Kidney (tissue), 22 donors: ENCODE results near the gene TMEM185B. TPM values are rescaled to one million over a fixed set of nuclear protein-coding genes. Genes with fewer than 3 reads are reported as not detected.

ENCODE experiments used
- DNase-seq, 5 donors: peaks; one replicate each; pipeline ENCODE4 v3.0.0-alpha.2; 2013 to 2020
- FAIRE-seq: peaks from 2 replicates; lab custom pipeline; 2012; peaks lifted over from hg19 to GRCh38; lab: Jason Lieb, UNC
- H3K27ac ChIP-seq, 2 donors: one replicate each; pipeline ENCODE4 v1.7.0; 2013; ENCODE audit warnings: low read depth in 2 of 2, low read length in 2 of 2, inconsistent platforms in 1 of 2
- H3K27me3 ChIP-seq: one replicate; pipeline ENCODE4 v1.7.1; 2013; ENCODE audit warnings: low read length, inconsistent platforms; ENCODE audit not compliant: control insufficient read depth, insufficient read depth
- H3K36me3 ChIP-seq, 3 donors: one replicate each; pipeline versions ENCODE4 v1.7.0 to v1.7.1; 2013; ENCODE audit warnings: low read length in 3 of 3, control low read depth in 1 of 3, inconsistent platforms in 1 of 3; ENCODE audit not compliant: insufficient read depth in 3 of 3, control insufficient read depth in 2 of 3
- H3K4me1 ChIP-seq, 3 donors: one replicate each; pipeline versions ENCODE4 v1.7.0 to v1.7.1; 2013; ENCODE audit warnings: low read length in 3 of 3, inconsistent platforms in 1 of 3, low read depth in 1 of 3; ENCODE audit not compliant: control insufficient read depth in 2 of 3, insufficient read depth in 2 of 3
- H3K4me3 ChIP-seq, 3 donors: one replicate each; pipeline versions ENCODE4 v1.7.0 to v1.8.1; 2013; ENCODE audit warnings: low read length in 3 of 3, control low read depth in 1 of 3, inconsistent platforms in 1 of 3
- H3K9ac ChIP-seq, 3 donors: one replicate each; pipeline versions ENCODE4 v1.7.0 to v1.7.1; 2013; ENCODE audit warnings: low read length in 3 of 3, control low read depth in 1 of 3, inconsistent platforms in 1 of 3
- H3K9me3 ChIP-seq, 3 donors: one replicate each; pipeline versions ENCODE4 v1.7.0 to v1.7.1; 2013; ENCODE audit warnings: low read length in 3 of 3, control low read depth in 1 of 3, inconsistent platforms in 1 of 3; ENCODE audit not compliant: control insufficient read depth in 2 of 3, insufficient read depth in 1 of 3
- CTCF ChIP-seq: IDR thresholded peaks from 3 replicates; pipeline ENCODE4 v1.5.1; 2012; ENCODE audit warnings: mild to moderate bottlenecking, moderate library complexity, borderline replicate concordance; ENCODE audit not compliant: insufficient read depth; ENCODE audit errors: extremely low read depth
- intact Hi-C: fragments of 100-400 bp; cut with DNase I; formaldehyde crosslinking; loops from one replicate; pipeline ENCODE4 v1.11.1; 2022
- long read RNA-seq, 10 donors: library from polyadenylated mRNA in 1 of 10; unstranded in 1 of 10; transcript quantifications; one replicate each; pipeline ENCODE4 v2.0.0 and lab custom pipeline, GENCODE V29; 2021 to 2026
- polyA plus RNA-seq: library from polyadenylated mRNA; stranded (reverse); fragments of 350-450 nt; fragmentation: Illumina TruSeq; extraction: RNeasy Lipid Tissue Mini Kit (QIAGEN cat#74804); gene quantifications from one replicate; pipeline ENCODE4 v1.2.3, GENCODE V29; 2014; ENCODE audit warnings: low read depth, low replicate concordance; ENCODE audit not compliant: insufficient read depth
- total RNA-seq: library from RNA; stranded (reverse); fragmentation: NEBNext Ultra II Directional; extraction: Animal tissue kit (Norgen Biotek cat#: 25700); gene quantifications from one replicate; pipeline ENCODE4 v1.2.1, GENCODE V29; 2021
- donor health status: control.
- donor health status: control.
- donor health status: control.
- donor health status: control.
- donor health status: control.
- donor health status: DM: yes; HTN: yes; CAD: no.
- donor health status: Normal renal cell carcinoma (clear cell type).

The TMEM185B gene
- total RNA-seq, result 28.1 TPM
- polyA plus RNA-seq, result 8.0 TPM
- long read RNA-seq, donor 1, transcript TMEM185B-201 (1 exons, 2,131 nt), result major isoform, 20 of 20 reads
- long read RNA-seq, donor 1, partial matches to known transcripts, result 0 of 20 reads
- long read RNA-seq, donor 1, other reads (novel, unspliced or antisense), result 0 of 20 reads
- long read RNA-seq, donor 2, transcript TMEM185B-201 (1 exons, 2,131 nt), result major isoform, 28 of 28 reads
- long read RNA-seq, donor 2, partial matches to known transcripts, result 0 of 28 reads
- long read RNA-seq, donor 2, other reads (novel, unspliced or antisense), result 0 of 28 reads
- long read RNA-seq, donor 3, transcript TMEM185B-201 (1 exons, 2,131 nt), result major isoform, 20 of 20 reads
- long read RNA-seq, donor 3, partial matches to known transcripts, result 0 of 20 reads
- long read RNA-seq, donor 3, other reads (novel, unspliced or antisense), result 0 of 20 reads
- long read RNA-seq, donor 4, transcript TMEM185B-201 (1 exons, 2,131 nt), result major isoform, 16 of 16 reads
- long read RNA-seq, donor 4, partial matches to known transcripts, result 0 of 16 reads
- long read RNA-seq, donor 4, other reads (novel, unspliced or antisense), result 0 of 16 reads
- long read RNA-seq, donor 5, result 0 reads
- long read RNA-seq, donor 6, transcript TMEM185B-201 (1 exons, 2,131 nt), result major isoform, 9 of 9 reads
- long read RNA-seq, donor 6, partial matches to known transcripts, result 0 of 9 reads
- long read RNA-seq, donor 6, other reads (novel, unspliced or antisense), result 0 of 9 reads
- long read RNA-seq, donor 7, transcript TMEM185B-201 (1 exons, 2,131 nt), result major isoform, 23 of 23 reads
- long read RNA-seq, donor 7, partial matches to known transcripts, result 0 of 23 reads
- long read RNA-seq, donor 7, other reads (novel, unspliced or antisense), result 0 of 23 reads
- long read RNA-seq, donor 8, transcript TMEM185B-201 (1 exons, 2,131 nt), result major isoform, 29 of 29 reads
- long read RNA-seq, donor 8, partial matches to known transcripts, result 0 of 29 reads
- long read RNA-seq, donor 8, other reads (novel, unspliced or antisense), result 0 of 29 reads
- long read RNA-seq, donor 9, transcript TMEM185B-201 (1 exons, 2,131 nt), result major isoform, 18 of 18 reads
- long read RNA-seq, donor 9, partial matches to known transcripts, result 0 of 18 reads
- long read RNA-seq, donor 9, other reads (novel, unspliced or antisense), result 0 of 18 reads
- long read RNA-seq, donor 10, transcript TMEM185B-201 (1 exons, 2,131 nt), result major isoform, 11 of 11 reads
- long read RNA-seq, donor 10, partial matches to known transcripts, result 0 of 11 reads
- long read RNA-seq, donor 10, other reads (novel, unspliced or antisense), result 0 of 11 reads

- intact Hi-C loops, result no loop called here
- H3K36me3 ChIP-seq, result no peaks in the 10 kb centered on the region
- FAIRE-seq, result no peak
Observed at GRCh38 chr2:120223034-120223912, at the start of gene TMEM185B. Gene TMEM185B, minus strand, starts transcription at chr2:120223400. Its CDS starts 424 bp downstream, at chr2:120222976.

GRCh38 chr2:120271711-120272379 is 48.6 kb upstream of the TMEM185B start:
- Histone ChIP-seq H3K27ac (no peak overlapping the region), H3K4me1 (peaks cover 0 to 28% (median 3%) of the 10 kb centered on the region in 3 donors), H3K9ac (no peak overlapping the region), H3K9me3 (no peaks in the 10 kb centered on the region), H3K36me3 (no peaks in the 10 kb centered on the region), H3K4me3 (no peak overlapping the region), H3K27me3 (no peaks in the 10 kb centered on the region)
- FAIRE-seq (no peak), DNase-seq (no peak)
- intact Hi-C loops, result no loop called here
- no peak for TF ChIP-seq CTCF

More at GRCh38 chr2:120223034-120223912, at the start of gene TMEM185B:
- no peaks in the 10 kb centered on the region for H3K27me3 ChIP-seq
- peaks cover 0 to 18% (median 10%) of the 10 kb centered on the region in 3 donors for H3K4me1 ChIP-seq
- peak within 1 kb of the TSS; percentile 43 to 77 (median 56) for H3K4me3 ChIP-seq
- peak within 1 kb of the TSS in 2 of 3 donors; percentile 58 to 84 for H3K9ac ChIP-seq
- peak; percentile 21 for TF ChIP-seq CTCF
- no peaks in the 10 kb centered on the region for H3K9me3 ChIP-seq
- peak within 1 kb of the TSS; percentile 94 to 97 for H3K27ac ChIP-seq
- peak; percentile 93 to 97 (median 94) for DNase-seq
